AG08396 (cell line): Measurements from ENCODE around the gene HFE.
"Not testable (repeated sequence)": the region's sequence is repeated elsewhere in the genome, so short reads cannot be mapped to it uniquely, and the experiment has no call there.

ENCODE experiments used
- DNase-seq: peaks from one replicate; pipeline ENCODE4 v3.0.0; 2012; ENCODE audit warnings: low spot score, mixed read lengths

HFE gene

DNA sequence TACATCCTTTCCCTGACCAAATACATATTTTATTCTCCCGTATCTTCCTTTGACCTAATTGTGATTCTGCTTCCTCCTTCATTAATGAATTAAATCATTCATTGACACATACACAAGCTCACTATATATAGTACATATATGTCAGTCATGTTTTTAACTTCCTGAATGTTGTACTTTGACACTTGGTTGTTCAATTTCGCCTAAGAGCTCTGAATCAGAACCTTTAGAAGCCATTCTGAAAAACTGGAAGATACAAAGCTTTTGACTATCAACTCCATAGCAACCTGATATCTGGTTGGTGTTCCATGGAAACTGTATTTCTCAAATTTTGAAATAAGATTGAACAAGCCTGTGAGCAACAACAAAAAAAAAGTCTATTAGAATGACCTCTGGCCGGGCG, 27.3 kb upstream of the HFE start:
- no peak for DNase-seq

DNA sequence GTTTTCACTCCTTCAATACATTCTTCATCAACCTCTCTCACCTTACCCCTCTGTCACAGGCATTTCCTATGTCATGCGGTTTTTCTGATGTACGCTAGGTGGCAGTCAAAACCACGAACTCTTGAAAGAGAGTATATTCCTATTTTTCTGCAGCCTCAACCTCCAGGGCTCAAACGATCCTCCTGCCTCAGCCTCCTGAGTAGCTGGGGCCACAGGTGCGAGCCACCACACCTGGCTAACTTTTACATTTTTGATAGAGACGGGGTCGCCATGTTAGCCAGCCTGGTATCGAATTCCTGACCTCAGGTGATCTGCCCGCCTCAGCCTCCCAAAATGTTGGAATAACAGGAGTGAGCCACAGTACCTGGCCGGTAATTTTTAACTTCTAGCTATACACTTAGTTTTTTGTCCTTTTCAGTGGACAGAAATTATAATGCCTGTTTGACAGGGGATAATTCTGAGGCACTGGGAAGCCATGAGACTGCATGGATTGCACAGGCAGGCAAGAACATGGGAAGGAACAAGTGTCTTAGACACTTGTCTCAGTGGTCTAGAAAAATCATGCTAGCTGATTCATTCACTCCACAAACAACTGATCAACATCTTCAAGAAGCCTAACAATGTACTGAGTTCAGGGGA, 22.5 kb upstream of the HFE start:
- DNase-seq: no peak

DNA sequence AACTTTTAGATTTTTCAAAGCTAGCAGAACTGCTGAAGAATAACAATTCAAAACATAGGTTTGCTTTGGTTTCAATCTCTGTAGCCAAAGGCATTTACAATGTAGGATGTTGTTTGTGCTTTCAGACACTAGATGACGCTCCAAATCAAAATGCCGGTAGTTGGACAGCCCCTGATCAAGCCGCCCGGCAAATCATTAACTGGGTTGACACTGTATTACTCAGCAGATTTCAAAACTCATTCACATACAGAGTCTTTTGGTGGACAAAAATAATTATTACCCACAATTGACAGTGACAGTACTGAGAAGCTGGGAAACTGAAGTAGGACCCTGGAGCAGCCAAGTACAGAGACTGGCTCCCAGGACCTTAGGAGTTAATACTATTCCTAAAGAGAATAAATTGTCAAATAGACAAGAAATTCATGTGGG, 21.3 kb upstream of the HFE start:
- DNase-seq: peak; percentile 77

DNA sequence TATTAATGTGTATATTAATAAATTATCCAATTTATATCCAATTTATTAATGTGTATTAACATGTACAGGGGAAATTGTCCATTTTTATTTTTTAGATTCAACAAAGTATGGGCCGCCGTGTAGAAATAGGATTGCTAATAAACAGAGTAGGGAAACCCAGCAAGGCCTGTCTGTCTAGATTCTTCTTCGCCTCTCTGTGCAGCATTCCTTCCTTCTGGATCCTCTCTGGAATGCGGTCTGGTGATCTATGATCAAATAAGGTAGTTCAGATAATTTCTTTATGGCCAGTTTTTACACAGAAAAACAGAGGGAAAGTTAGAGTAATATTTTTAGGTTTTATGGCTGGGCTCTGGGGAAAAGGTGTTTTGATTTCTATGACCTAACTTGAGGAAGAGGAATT, 19.9 kb upstream of the HFE start:
- no peak for DNase-seq

DNA sequence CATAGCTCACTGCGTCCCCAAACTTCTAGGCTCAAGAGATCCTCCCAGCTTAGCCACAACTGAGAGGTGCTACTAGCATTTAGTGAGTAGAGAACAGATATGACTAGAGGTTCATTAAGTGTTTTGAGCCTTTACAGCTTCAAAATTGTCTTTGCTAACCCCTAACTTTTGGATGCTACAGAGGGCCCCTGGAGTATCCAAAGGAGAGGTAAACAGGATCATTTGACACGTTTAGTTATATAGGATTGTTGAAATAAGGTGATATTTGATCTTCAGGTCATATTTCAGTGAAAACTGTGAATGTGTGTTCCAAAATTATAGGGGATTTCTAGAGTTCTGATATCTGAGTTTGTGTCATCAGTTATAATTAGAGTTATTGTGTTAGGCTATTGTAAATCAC, 19.2 kb upstream of the HFE start:
- no peak for DNase-seq

DNA sequence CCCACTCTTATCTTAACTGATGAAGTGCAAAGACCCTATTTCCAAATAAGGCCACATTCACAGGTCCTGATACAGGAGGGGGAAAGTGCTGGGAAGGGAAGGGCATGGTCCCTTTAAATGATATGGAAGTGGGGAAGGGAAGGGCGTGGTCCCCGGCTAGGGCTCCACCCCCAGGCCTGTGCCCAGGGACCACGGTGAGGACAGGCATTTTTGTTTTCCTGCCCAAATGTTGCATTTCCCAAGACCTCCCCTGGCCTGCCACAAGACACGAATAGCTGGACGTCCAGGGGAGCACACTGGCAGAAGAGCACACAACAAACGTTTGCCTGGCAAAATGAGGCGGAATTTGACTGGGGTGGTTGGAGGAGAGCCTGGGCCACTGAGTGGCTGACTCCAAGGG, 16.1 kb upstream of the HFE start:
- DNase-seq: no peak

DNA sequence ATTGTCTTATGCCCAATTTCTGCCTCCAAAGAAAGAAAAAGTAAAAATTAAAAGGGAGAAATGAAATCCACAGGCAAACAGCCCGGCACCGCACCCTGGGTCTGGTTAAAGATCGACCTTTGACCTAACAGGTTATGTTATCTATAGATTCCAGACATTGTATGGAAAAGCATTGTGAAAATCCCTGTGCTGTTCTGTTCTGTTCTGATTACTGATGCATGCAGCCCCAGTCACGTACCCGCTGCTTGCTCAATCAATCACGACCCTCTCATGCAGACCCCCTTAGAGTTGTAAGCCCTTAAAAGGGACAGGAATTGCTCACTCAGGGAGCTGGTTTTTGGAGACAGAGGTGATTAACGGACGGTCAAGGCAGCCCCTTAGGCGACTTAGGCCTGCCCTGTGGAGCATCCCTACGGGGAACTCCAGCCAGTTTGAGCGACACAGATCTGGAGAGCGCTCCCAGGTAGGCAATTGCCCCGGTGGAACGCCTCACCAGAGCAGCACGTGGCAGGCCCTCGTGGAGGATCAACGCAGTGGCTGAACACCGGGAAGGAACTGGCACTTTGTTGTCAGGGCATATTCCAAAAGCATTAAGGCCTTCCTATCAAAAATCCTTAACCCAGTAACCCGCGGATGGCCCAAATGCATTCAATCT, 12.0 kb upstream of the HFE start:
- DNase-seq: no peak

DNA sequence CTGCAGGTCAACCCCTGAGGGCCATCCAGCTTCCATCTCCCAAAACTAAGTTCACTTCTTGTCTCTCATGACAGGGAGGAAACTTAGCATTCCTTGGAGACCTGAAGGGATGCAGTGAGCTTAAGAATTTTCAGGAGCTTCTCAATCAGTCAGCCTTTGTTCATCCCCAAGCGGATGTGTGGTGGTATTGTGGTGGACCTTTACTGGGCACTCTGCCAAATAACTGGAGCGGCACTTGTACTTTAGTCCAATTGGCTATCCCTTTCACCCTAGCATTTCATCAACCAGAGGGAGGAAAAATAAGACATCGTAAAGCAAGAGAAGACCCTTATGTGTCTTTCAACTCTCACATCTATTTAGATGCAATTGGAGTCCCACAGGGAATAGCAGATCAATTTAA, 9.2 kb upstream of the HFE start:
- not testable (repeated sequence) for DNase-seq

DNA sequence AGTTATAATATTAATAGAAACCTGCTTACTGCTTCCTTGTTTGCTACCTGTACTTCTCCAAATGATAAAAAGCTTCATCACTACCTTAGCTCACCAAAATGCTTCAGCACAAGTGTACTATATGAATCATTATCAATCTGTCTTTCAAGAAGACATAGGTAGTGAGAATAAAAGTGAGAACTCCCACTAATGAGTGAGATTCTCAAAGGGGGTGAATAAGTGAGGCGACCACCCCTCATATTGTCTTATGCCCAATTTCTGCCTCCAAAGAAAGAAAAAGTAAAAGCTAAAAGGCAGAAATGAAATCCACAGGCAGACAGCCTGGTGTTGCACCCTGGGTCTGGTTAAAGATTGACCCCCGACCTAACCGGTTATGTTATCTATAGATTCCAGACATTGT, 6.1 kb upstream of the HFE start:
- DNase-seq: not testable (repeated sequence)

DNA sequence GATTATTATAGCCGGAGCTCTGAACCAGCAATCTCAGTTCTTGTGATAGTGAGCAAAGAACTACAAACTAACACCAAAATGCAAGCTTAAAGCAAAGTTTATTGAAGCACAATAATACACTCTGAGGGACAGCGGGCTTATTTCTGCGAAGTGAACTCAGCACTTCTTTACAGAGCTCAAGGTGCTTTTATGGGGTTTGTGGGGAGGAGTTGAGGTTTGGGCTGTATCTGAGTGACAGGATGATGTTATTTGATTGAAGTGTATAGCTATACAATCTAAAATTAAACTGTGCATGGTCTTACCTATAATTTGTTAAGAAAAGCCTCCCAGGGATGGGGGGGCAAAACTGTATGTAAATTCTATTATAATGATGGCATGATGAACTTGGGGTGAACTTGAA, 1.0 kb upstream of the HFE start:
- DNase-seq: no peak

DNA sequence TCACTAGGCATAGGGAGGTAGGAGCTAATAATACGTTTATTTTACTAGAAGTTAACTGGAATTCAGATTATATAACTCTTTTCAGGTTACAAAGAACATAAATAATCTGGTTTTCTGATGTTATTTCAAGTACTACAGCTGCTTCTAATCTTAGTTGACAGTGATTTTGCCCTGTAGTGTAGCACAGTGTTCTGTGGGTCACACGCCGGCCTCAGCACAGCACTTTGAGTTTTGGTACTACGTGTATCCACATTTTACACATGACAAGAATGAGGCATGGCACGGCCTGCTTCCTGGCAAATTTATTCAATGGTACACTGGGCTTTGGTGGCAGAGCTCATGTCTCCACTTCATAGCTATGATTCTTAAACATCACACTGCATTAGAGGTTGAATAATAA, 1.1 kb downstream of the HFE start:
- DNase-seq: no peak

DNA sequence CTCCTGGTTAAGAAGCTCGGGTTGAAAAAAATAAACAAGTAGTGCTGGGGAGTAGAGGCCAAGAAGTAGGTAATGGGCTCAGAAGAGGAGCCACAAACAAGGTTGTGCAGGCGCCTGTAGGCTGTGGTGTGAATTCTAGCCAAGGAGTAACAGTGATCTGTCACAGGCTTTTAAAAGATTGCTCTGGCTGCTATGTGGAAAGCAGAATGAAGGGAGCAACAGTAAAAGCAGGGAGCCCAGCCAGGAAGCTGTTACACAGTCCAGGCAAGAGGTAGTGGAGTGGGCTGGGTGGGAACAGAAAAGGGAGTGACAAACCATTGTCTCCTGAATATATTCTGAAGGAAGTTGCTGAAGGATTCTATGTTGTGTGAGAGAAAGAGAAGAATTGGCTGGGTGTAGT, 2.0 kb downstream of the HFE start:
- DNase-seq: no peak

DNA sequence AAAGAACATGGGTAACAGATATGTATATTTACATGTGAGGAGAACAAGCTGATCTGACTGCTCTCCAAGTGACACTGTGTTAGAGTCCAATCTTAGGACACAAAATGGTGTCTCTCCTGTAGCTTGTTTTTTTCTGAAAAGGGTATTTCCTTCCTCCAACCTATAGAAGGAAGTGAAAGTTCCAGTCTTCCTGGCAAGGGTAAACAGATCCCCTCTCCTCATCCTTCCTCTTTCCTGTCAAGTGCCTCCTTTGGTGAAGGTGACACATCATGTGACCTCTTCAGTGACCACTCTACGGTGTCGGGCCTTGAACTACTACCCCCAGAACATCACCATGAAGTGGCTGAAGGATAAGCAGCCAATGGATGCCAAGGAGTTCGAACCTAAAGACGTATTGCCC, 5.2 kb downstream of the HFE start:
- no peak for DNase-seq

DNA sequence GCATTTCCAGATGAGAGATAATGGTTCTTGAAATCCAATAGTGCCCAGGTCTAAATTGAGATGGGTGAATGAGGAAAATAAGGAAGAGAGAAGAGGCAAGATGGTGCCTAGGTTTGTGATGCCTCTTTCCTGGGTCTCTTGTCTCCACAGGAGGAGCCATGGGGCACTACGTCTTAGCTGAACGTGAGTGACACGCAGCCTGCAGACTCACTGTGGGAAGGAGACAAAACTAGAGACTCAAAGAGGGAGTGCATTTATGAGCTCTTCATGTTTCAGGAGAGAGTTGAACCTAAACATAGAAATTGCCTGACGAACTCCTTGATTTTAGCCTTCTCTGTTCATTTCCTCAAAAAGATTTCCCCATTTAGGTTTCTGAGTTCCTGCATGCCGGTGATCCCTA, 6.8 kb downstream of the HFE start:
- no peak for DNase-seq

DNA sequence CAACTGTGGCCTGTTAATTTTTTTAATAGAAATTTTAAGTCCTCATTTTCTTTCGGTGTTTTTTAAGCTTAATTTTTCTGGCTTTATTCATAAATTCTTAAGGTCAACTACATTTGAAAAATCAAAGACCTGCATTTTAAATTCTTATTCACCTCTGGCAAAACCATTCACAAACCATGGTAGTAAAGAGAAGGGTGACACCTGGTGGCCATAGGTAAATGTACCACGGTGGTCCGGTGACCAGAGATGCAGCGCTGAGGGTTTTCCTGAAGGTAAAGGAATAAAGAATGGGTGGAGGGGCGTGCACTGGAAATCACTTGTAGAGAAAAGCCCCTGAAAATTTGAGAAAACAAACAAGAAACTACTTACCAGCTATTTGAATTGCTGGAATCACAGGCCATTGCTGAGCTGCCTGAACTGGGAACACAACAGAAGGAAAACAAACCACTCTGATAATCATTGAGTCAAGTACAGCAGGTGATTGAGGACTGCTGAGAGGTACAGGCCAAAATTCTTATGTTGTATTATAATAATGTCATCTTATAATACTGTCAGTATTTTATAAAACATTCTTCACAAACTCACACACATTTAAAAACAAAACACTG, 10.1 kb downstream of the HFE start:
- peak; percentile 41 for DNase-seq

DNA sequence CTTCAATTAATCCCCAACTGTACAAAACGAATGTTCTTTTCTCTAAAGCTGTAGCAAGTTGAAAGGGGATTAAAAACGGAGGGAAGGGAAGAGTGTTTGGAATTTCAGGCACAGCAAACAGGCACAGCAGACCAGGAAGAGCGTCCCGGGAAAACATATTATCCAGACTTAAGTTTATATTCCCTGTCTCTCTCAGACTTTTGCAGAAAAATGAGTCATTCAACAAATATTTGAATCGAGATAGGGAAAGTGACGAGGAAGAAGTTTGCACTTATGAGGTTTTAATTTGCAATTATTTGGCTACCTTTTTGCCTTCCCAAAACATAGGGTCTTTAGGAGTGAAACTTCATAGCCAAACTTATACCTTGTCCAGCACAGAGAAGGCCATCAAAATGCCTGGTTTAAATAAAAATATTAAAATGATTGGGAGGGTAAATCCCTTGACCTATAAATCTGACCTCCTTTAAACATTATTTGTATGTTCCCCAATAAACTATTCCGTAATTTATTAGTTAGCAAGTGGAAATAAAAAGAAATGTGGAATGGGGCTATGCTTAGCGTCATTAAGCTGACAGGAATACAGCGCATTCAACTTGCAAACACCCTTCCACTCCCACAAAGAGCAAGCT, 16.0 kb downstream of the HFE start:
- no peak for DNase-seq

DNA sequence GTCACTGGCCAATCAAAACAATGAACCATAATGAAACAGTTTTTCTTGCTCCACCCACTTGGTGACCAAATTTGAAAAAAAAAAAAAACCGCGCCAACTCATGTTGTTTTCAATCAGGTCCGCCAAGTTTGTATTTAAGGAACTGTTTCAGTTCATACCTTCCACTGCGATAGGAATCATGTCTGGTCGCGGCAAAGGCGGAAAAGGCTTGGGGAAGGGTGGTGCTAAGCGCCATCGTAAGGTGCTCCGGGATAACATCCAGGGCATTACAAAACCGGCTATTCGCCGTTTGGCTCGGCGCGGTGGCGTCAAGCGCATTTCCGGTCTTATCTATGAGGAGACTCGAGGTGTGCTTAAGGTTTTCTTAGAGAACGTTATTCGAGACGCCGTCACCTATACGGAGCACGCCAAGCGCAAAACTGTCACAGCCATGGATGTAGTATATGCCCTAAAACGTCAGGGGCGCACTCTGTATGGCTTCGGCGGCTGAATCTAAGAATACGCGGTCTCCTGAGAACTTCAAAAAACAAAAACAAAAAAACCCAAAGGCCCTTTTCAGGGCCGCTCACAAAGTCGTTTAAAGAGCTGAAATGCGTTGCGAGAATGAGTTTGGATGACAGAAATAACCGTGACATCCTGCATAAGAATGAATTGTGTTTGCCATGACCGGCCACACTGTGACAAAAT, 16.7 kb downstream of the HFE start:
- peak; percentile 73 for DNase-seq

DNA sequence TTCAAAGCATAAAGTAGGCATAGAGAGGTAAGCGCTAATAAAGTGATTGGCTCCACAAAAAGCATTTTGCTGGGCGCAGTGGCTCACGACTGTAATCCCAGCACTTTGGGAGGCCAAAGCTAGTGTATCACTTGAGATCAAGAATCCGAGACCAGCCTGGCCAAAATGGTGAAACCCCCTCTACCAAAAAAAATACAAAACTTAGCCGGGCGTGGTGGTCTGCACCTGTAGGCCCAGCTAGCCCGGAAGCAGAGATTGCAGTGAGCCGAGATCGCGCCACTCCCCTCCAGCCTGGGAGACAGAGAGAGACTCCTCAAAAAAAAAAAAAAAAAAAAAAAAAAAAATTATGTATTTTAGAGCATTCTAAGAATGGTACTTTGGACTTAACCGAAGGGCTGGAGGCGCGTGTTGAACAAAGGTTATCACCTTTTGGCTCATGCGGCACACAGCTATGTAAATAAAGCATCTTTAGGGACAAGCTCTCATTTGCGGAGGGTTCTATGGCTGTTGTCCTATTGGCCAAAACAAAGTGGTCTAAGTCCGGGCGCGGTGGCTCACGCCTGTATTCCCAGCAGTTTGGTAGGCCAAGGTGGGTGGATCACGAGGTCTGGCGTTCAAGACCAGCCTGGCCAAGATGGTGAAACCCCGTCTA, 17.4 kb downstream of the HFE start:
- DNase-seq: no peak

DNA sequence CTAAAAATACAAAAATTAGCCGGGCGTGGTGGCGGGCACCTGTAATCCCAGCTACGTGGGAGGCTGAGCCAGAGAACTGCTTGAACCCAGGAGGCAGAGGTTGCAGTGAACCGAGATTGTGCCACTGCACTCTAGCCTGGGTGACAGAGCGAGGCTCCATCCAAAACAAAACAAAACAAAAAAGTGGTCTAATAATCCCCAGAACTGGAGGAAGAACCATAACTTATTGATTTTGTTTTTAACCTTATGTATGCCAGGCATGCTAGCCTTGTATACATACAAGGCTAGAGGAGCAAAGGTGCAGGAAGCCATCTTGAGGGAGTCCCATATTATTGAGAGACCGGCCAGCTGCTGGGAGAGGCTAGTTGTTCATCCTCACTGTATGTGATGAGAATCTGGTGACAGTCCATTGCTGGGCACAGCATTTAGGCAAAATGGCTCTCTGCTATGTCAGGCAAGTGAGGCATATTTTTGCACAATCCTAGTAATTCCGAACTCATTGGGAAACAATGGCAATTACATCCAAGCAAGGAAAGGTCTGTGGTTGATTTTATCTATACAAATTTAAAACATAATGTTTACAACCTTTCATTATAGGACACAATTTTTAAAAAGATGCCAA, 18.0 kb downstream of the HFE start:
- no peak for DNase-seq

DNA sequence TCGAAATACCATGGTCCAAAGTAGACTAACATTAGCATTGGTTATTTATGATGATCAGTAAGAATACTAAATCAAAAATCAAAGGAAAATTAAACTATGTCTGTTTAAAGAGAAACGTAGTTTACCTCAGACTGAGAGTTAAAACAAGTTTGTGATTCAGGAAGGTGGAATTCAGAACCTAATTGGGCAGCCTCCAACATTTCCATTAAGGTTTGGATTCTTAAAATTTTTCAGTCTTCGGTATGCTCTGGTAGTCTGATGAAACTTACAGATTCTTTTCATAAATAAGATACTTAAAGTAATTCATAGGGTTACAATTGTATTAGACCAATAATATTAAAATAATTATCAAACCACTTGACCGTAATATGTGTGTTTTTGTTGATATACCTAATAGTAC, 18.6 kb downstream of the HFE start:
- no peak for DNase-seq

DNA sequence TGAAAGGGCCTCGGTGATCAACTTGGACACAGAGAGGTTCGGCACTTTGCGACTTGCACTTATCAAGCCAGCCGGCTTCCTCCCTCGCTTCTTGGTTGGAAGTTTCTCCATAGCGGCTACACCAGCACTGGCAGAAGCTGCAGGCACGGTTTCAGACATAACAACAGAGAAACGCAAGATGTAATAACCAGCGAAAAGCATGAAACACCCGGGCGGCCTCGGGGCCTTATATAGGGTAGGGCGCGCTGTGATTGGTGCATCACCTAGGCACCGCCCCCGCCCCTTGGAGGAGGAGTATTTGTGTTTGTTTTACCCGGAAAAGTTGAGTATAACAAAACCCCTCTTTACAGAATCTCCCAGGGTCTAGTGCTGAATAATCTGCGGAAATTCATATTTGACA, 20.7 kb downstream of the HFE start:
- no peak for DNase-seq

DNA sequence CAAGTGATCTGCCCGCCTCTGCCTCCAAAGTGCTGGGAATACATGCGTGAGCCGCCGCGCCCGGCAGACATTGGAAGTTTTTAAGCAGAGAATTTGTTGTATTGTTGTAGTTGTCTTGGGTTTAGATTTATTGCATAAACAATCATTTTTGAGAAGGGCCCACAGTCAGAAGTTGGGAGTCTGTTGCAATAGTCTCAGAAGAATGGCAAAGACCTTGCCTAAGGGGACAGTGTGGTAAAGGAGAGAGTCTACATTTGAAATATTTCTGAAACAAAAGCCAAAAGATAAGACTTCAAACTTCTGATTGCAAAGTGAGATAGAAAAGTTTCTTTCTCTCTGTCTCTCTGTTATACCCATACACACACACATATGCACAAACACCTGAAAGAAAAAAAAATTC, 22.5 kb downstream of the HFE start:
- DNase-seq: no peak
